Mucosa of descending colon (tissue), 3 donors: ENCODE results near the gene SLC9A7. TPM values are rescaled to one million over a fixed set of nuclear protein-coding genes. Genes with fewer than 3 reads are reported as not detected.
A peak's percentile ranks its signal among the peaks of the same experiment; 100 is the strongest.

Source experiments
- ATAC-seq: fragments of 200-7000 bp; cut with Tn5 transposase; one replicate; pipeline ENCODE4 v1.9.1; 2020; ENCODE audit warnings: mild to moderate bottlenecking, moderate library complexity
- DNase-seq, 3 donors: peaks; one replicate each; pipeline ENCODE4 v3.0.0-alpha.2; 2020
- H3K36me3 ChIP-seq: fragments of 200-600 bp; one replicate; pipeline ENCODE4 v1.8.0; 2021; ENCODE audit warnings: low read depth, mild to moderate bottlenecking
- H3K4me1 ChIP-seq: fragments of 200-600 bp; one replicate; pipeline ENCODE4 v1.8.0; 2021; ENCODE audit warnings: low read depth, mild to moderate bottlenecking
- H3K4me3 ChIP-seq: fragments of 200-600 bp; one replicate; pipeline ENCODE4 v1.8.0; 2021; ENCODE audit warnings: mild to moderate bottlenecking
- H3K9me3 ChIP-seq: fragments of 200-600 bp; one replicate; pipeline ENCODE4 v1.8.0; 2021; ENCODE audit warnings: mild to moderate bottlenecking
- CTCF ChIP-seq: fragments of 200-600 bp; IDR thresholded peaks from one replicate; pipeline ENCODE4 v1.8.0; 2022; ENCODE audit warnings: antibody characterized with exemption, mild to moderate bottlenecking
- intact Hi-C, 2 donors: fragments of 100-400 bp; cut with DNase I in 1 of 2; cut with micrococcal nuclease in 1 of 2; formaldehyde crosslinking; loops; one replicate each; pipeline versions ENCODE4 v1.11.0 to v1.11.1; 2022; cut with DNase I, micrococcal nuclease
- total RNA-seq, 3 donors: library from RNA; stranded (reverse); fragmentation: NEBNext Ultra II Directional in 2 of 3; extraction: Animal tissue kit (Norgen Biotek cat#: 25700) in 2 of 3; gene quantifications; one replicate each; pipeline versions ENCODE4 v1.2.1 to v1.2.4, GENCODE V29; 2021 to 2023
- donor health status: DM: no; HTN: no; CAD: no; lungs with moderate emphysema.
- donor health status: DM: no; HTN: no; CAD: no.
- donor health status: DM: no; HTN: yes; CAD: no.

SLC9A7 gene
- total RNA-seq, 3 donors from 2014 or later = 0.46 to 2.7 (median 1.3) TPM

DNA sequence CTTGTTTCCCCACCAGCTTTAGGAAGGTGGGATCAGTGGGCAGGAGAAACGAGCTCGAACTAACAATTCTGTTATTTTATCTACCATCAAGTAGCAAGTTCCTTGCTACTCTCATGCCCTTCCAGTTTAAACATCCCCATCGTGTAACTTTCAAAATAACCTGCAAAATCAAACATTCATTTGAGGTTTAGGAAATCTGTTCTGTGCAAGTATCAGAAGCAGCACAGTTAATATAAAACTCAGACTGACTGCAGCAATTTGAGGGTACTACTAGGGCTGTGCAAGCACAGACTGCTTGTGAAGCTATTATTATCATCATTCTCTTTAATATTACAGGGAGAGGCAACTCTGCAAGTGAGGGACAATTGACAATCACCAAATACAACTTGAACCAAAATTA is 137.3 kb downstream of the SLC9A7 start:
- no peak for ATAC-seq
- no peak overlapping the region for H3K4me3 ChIP-seq
- no peaks in the 10 kb centered on the region for H3K36me3 ChIP-seq
- H3K4me1 ChIP-seq = no peaks in the 10 kb centered on the region
- TF ChIP-seq CTCF = no peak
- no peaks in the 10 kb centered on the region for H3K9me3 ChIP-seq
- DNase-seq = no peak
- intact Hi-C loops = no loop called here

GRCh38 chrX:46620505-46620904 is 138.4 kb downstream of the SLC9A7 start:
- ATAC-seq = no peak
- TF ChIP-seq CTCF = no peak
- DNase-seq = no peak

GRCh38 chrX:46618947-46619346 is 140.0 kb downstream of the SLC9A7 start:
- DNase-seq (no peak), ATAC-seq (no peak)
- no peaks in the 10 kb centered on the region for H3K4me1 ChIP-seq
- H3K9me3 ChIP-seq = no peaks in the 10 kb centered on the region
- H3K4me3 ChIP-seq = no peak overlapping the region
- no peaks in the 10 kb centered on the region for H3K36me3 ChIP-seq
- intact Hi-C loops = no loop called here
- no peak for TF ChIP-seq CTCF

More at GRCh38 chrX:46620505-46620904, 138.4 kb downstream of the SLC9A7 start:
- Histone ChIP-seq H3K36me3 (no peaks in the 10 kb centered on the region), H3K9me3 (no peaks in the 10 kb centered on the region), H3K4me3 (no peak overlapping the region), H3K4me1 (no peaks in the 10 kb centered on the region)
- intact Hi-C loops = no loop called here

DNA sequence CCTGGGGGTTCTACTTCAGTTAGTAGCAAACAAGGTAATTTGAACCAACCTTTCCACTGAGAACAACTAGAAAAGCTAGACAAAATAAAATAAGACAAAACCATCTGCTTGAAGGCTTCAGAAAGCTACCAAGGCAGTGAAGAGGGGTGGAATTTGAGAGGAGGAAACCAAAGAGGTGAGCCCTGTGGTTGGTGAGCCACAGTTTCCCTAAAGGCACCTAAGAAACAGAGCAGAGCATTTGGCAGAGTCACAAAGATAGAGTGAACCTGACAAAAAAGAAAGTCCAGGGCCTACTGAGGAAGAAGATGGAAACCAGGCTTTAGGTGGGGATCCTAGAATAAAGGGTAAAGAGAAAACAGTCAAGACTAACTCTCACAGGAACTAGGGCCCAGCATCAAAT is 141.0 kb downstream of the SLC9A7 start:
- H3K36me3 ChIP-seq = no peaks in the 10 kb centered on the region
- DNase-seq (no peak), ATAC-seq (no peak)
- no peaks in the 10 kb centered on the region for H3K4me1 ChIP-seq
- no peak for TF ChIP-seq CTCF
- no peaks in the 10 kb centered on the region for H3K9me3 ChIP-seq
- H3K4me3 ChIP-seq = no peak overlapping the region
- intact Hi-C loops = no loop called here

- no peak for DNase-seq
- Histone ChIP-seq H3K4me1 (no peaks in the 10 kb centered on the region), H3K36me3 (no peaks in the 10 kb centered on the region), H3K4me3 (no peak overlapping the region), H3K9me3 (no peaks in the 10 kb centered on the region)
- intact Hi-C loops = no loop called here
- ATAC-seq = peak; percentile 51
- no peak for TF ChIP-seq CTCF
Observed at GRCh38 chrX:46611658-46612362, 147.1 kb downstream of the SLC9A7 start.
